HEK293 (cell line): Measurements from ENCODE around the gene CASP2.

Source experiments
- CTCF ChIA-PET: fragments of 350-600 bp; formaldehyde crosslinking; extraction: SDS; loops from one replicate; lab custom pipeline; 2021; ENCODE audit warnings: antibody characterized with exemption; lab: Yijun Ruan, JAX
- POLR2A ChIA-PET: fragments of 300-600 bp; formaldehyde crosslinking; extraction: SDS; loops from one replicate; lab custom pipeline; 2020; ENCODE audit warnings: antibody characterized with exemption, inconsistent platforms; lab: Yijun Ruan, JAX
- H3K27ac ChIP-seq: fragments of 200-500 bp; sonication (Bioruptor generic); 2 replicates; pipeline ENCODE4 v1.5.1; 2014; ENCODE audit warnings: low read depth, low read length, control low read depth, inconsistent platforms; ENCODE audit errors: extremely low read depth
- H3K36me3 ChIP-seq, 2 experiments: fragments of 200-500 bp in 1 of 2; sonication (Bioruptor generic) in 1 of 2; 1 replicate in 1 of 2; 2 replicates in 1 of 2; pipeline ENCODE4 v1.5.1; 2014 to 2017; ENCODE audit warnings: inconsistent platforms in 2 of 2, low read length in 2 of 2; ENCODE audit not compliant: control insufficient read depth in 2 of 2, insufficient read depth in 1 of 2
- H3K4me1 ChIP-seq: fragments of 200-500 bp; sonication (Bioruptor generic); 2 replicates; pipeline ENCODE4 v1.5.1; 2014; ENCODE audit warnings: mild to moderate bottlenecking, low read length, inconsistent platforms; ENCODE audit not compliant: control insufficient read depth, insufficient read depth
- H3K4me3 ChIP-seq: 2 replicates; pipeline ENCODE4 v1.5.1; 2011; ENCODE audit warnings: low read depth, mild to moderate bottlenecking, control low read depth, low read length, moderate library complexity
- H3K9me3 ChIP-seq: fragments of 200-500 bp; sonication (Bioruptor generic); 2 replicates; pipeline ENCODE4 v1.5.1; 2014; ENCODE audit warnings: low read depth, low read length, inconsistent platforms; ENCODE audit not compliant: control insufficient read depth, insufficient read depth
- BCL11B ChIP-seq: fragments of 450-650 bp; formaldehyde crosslinking; IDR thresholded peaks from 2 replicates; pipeline ENCODE4 v1.5.1; 2016; ENCODE audit warnings: low read depth, missing biosample characterization, missing genetic modification characterization
- IKZF3 ChIP-seq: fragments of 450-650 bp; IDR thresholded peaks from 2 replicates; pipeline ENCODE4 v1.5.0; 2018; ENCODE audit warnings: missing biosample characterization, mild to moderate bottlenecking, missing genetic modification characterization, moderate library complexity
- KLF16 ChIP-seq: fragments of 450-650 bp; formaldehyde crosslinking; IDR thresholded peaks from 2 replicates; pipeline ENCODE4 v1.5.1; 2017; ENCODE audit warnings: missing biosample characterization, missing genetic modification characterization
- KLF8 ChIP-seq: fragments of 450-650 bp; formaldehyde crosslinking; IDR thresholded peaks from 2 replicates; pipeline ENCODE4 v1.5.1; 2016; ENCODE audit warnings: missing biosample characterization, missing genetic modification characterization
- OSR2 ChIP-seq: fragments of 450-650 bp; formaldehyde crosslinking; IDR thresholded peaks from 2 replicates; pipeline ENCODE4 v1.5.1; 2016; ENCODE audit warnings: missing biosample characterization, missing genetic modification characterization
- PATZ1 ChIP-seq: fragments of 450-650 bp; formaldehyde crosslinking; IDR thresholded peaks from 2 replicates; pipeline ENCODE4 v1.5.1; 2016; ENCODE audit warnings: missing biosample characterization, missing genetic modification characterization
- ZBTB48 ChIP-seq: fragments of 450-650 bp; formaldehyde crosslinking; IDR thresholded peaks from 2 replicates; pipeline ENCODE4 v1.5.1; 2016; ENCODE audit warnings: missing biosample characterization, missing genetic modification characterization
- ZFP3 ChIP-seq: fragments of 450-650 bp; formaldehyde crosslinking; IDR thresholded peaks from 2 replicates; pipeline ENCODE4 v1.5.1; 2016; ENCODE audit warnings: low read depth, missing biosample characterization, missing genetic modification characterization
- ZNF114 ChIP-seq: fragments of 450-650 bp; formaldehyde crosslinking; IDR thresholded peaks from 2 replicates; pipeline ENCODE4 v1.5.0; 2017; ENCODE audit warnings: missing biosample characterization, missing genetic modification characterization
- ZNF138 ChIP-seq: fragments of 450-650 bp; formaldehyde crosslinking; IDR thresholded peaks from 2 replicates; pipeline ENCODE4 v1.5.1; 2016; ENCODE audit warnings: missing biosample characterization, missing genetic modification characterization, borderline replicate concordance
- ZNF146 ChIP-seq: fragments of 450-650 bp; formaldehyde crosslinking; IDR thresholded peaks from 2 replicates; pipeline ENCODE4 v1.5.1; 2016; ENCODE audit warnings: missing biosample characterization, missing genetic modification characterization
- ZNF169 ChIP-seq: fragments of 450-650 bp; formaldehyde crosslinking; IDR thresholded peaks from 2 replicates; pipeline ENCODE4 v1.5.1; 2016; ENCODE audit warnings: missing biosample characterization, missing genetic modification characterization
- ZNF19 ChIP-seq: fragments of 450-650 bp; formaldehyde crosslinking; IDR thresholded peaks from 2 replicates; pipeline ENCODE4; 2016; ENCODE audit warnings: missing biosample characterization, missing genetic modification characterization, low read depth
- ZNF2 ChIP-seq: fragments of 450-650 bp; formaldehyde crosslinking; IDR thresholded peaks from 2 replicates; pipeline ENCODE4 v1.5.1; 2016; ENCODE audit warnings: missing biosample characterization, missing genetic modification characterization
- ZNF211 ChIP-seq: fragments of 450-650 bp; formaldehyde crosslinking; IDR thresholded peaks from 2 replicates; pipeline ENCODE4 v1.5.1; 2016; ENCODE audit warnings: low read depth, missing biosample characterization, missing genetic modification characterization
- ZNF23 ChIP-seq: fragments of 450-650 bp; formaldehyde crosslinking; IDR thresholded peaks from 2 replicates; pipeline ENCODE4 v1.5.1; 2016; ENCODE audit warnings: missing biosample characterization, missing genetic modification characterization, borderline replicate concordance
- ZNF248 ChIP-seq: fragments of 450-650 bp; formaldehyde crosslinking; IDR thresholded peaks from 2 replicates; pipeline ENCODE4 v1.5.1; 2017; ENCODE audit warnings: missing biosample characterization, missing genetic modification characterization
- ZNF394 ChIP-seq: fragments of 450-650 bp; formaldehyde crosslinking; IDR thresholded peaks from 2 replicates; pipeline ENCODE4 v1.5.1; 2016; ENCODE audit warnings: missing biosample characterization, missing genetic modification characterization, mild to moderate bottlenecking, moderate library complexity, borderline replicate concordance
- ZNF423 ChIP-seq: fragments of 450-650 bp; formaldehyde crosslinking; IDR thresholded peaks from 2 replicates; pipeline ENCODE4 v1.5.1; 2016; ENCODE audit warnings: missing biosample characterization, missing genetic modification characterization
- ZNF426 ChIP-seq: fragments of 450-650 bp; formaldehyde crosslinking; IDR thresholded peaks from 2 replicates; pipeline ENCODE4 v1.5.1; 2017; ENCODE audit warnings: missing biosample characterization, missing genetic modification characterization, mild to moderate bottlenecking, inconsistent platforms, moderate library complexity
- ZNF473 ChIP-seq: fragments of 450-650 bp; formaldehyde crosslinking; IDR thresholded peaks from 2 replicates; pipeline ENCODE4 v1.5.1; 2017; ENCODE audit warnings: missing biosample characterization, missing genetic modification characterization
- ZNF513 ChIP-seq: fragments of 450-650 bp; IDR thresholded peaks from 2 replicates; pipeline ENCODE4 v1.5.1; 2018; ENCODE audit warnings: missing biosample characterization, missing genetic modification characterization
- ZNF548 ChIP-seq: fragments of 450-650 bp; formaldehyde crosslinking; IDR thresholded peaks from 2 replicates; pipeline ENCODE4 v1.5.1; 2016; ENCODE audit warnings: missing biosample characterization, missing genetic modification characterization
- ZNF549 ChIP-seq: fragments of 450-650 bp; IDR thresholded peaks from 2 replicates; pipeline ENCODE4 v1.5.1; 2018; ENCODE audit warnings: missing biosample characterization, missing genetic modification characterization, mild to moderate bottlenecking, inconsistent platforms, moderate library complexity
- ZNF555 ChIP-seq: fragments of 450-650 bp; formaldehyde crosslinking; conservative IDR thresholded peaks from 2 replicates; pipeline ENCODE4 v1.5.1; 2017; ENCODE audit warnings: missing biosample characterization, mild to moderate bottlenecking, missing genetic modification characterization, inconsistent platforms
- ZNF610 ChIP-seq: fragments of 450-650 bp; formaldehyde crosslinking; IDR thresholded peaks from 2 replicates; pipeline ENCODE4 v1.5.1; 2016; ENCODE audit warnings: missing biosample characterization, missing genetic modification characterization, borderline replicate concordance
- ZNF626 ChIP-seq: fragments of 450-650 bp; sonication (Bioruptor Pico); formaldehyde crosslinking; IDR thresholded peaks from 2 replicates; pipeline ENCODE4 v1.5.1; 2018; ENCODE audit warnings: missing biosample characterization, missing genetic modification characterization, inconsistent platforms
- ZNF629 ChIP-seq: fragments of 450-650 bp; formaldehyde crosslinking; IDR thresholded peaks from 2 replicates; pipeline ENCODE4 v1.5.1; 2017; ENCODE audit warnings: missing biosample characterization, missing genetic modification characterization
- ZNF664 ChIP-seq: fragments of 450-650 bp; formaldehyde crosslinking; IDR thresholded peaks from 2 replicates; pipeline ENCODE4 v1.5.1; 2016; ENCODE audit warnings: missing biosample characterization, missing genetic modification characterization
- ZNF837 ChIP-seq: fragments of 450-650 bp; formaldehyde crosslinking; IDR thresholded peaks from 2 replicates; pipeline ENCODE4 v1.5.1; 2016; ENCODE audit warnings: missing biosample characterization, missing genetic modification characterization
- ZSCAN23 ChIP-seq: fragments of 450-650 bp; formaldehyde crosslinking; IDR thresholded peaks from 2 replicates; pipeline ENCODE4 v1.5.1; 2016; ENCODE audit warnings: missing biosample characterization, missing genetic modification characterization
- ZSCAN30 ChIP-seq: fragments of 450-650 bp; IDR thresholded peaks from 2 replicates; pipeline ENCODE4 v1.5.1; 2018; ENCODE audit warnings: missing biosample characterization, mild to moderate bottlenecking, missing genetic modification characterization, moderate library complexity

The CASP2 gene

GRCh38 chr7:143325240-143325639 lies 37.1 kb downstream of the CASP2 start (continued):
- no peak for TF ChIP-seq PATZ1 (tag by site-specific recombination)
- no peak for TF ChIP-seq ZNF394 (tag by site-specific recombination)
- no peak for TF ChIP-seq ZNF169 (tag by site-specific recombination)
- TF ChIP-seq ZNF114 (tag by site-specific recombination) = no peak
- TF ChIP-seq ZNF23 = no peak
- TF ChIP-seq IKZF3 (tag by site-specific recombination) = no peak

- ChIA-PET CTCF (interaction anchor here (0.6 to 1.2 kb wide), 4 partner anchors 17 to 434 kb away, joined by 3 to 8 read pairs (median 4); no protein-coding TSS in a partner anchor), POLR2A (no interaction called here)
- no peaks in the 10 kb centered on the region for H3K36me3 ChIP-seq
- no peaks in the 10 kb centered on the region for H3K9me3 ChIP-seq
- H3K27ac ChIP-seq = no peak overlapping the region
- no peak overlapping the region for H3K4me3 ChIP-seq
- no peaks in the 10 kb centered on the region for H3K4me1 ChIP-seq
- TF ChIP-seq ZNF19 (tag by site-specific recombination) = no peak
- no peak for TF ChIP-seq ZNF549 (tag by site-specific recombination)
- TF ChIP-seq ZNF114 (tag by site-specific recombination) = no peak
- no peak for TF ChIP-seq KLF16
- no peak for TF ChIP-seq ZNF629 (tag by site-specific recombination)
- no peak for TF ChIP-seq OSR2 (tag by site-specific recombination)
- TF ChIP-seq ZNF138 = no peak
- TF ChIP-seq ZNF423 (tag by site-specific recombination) = no peak
- no peak for TF ChIP-seq ZFP3 (tag by site-specific recombination)
- no peak for TF ChIP-seq ZNF513 (tag by site-specific recombination)
- TF ChIP-seq KLF8 = no peak
- TF ChIP-seq ZBTB48 (tag by site-specific recombination) = no peak
- no peak for TF ChIP-seq ZNF664
- no peak for TF ChIP-seq ZNF610 (tag by site-specific recombination)
Measured at GRCh38 chr7:143327903-143328302, 39.8 kb downstream of the CASP2 start.

- Histone ChIP-seq H3K4me3 (no peak overlapping the region), H3K27ac (no peak overlapping the region), H3K4me1 (no peaks in the 10 kb centered on the region), H3K36me3 (no peaks in the 10 kb centered on the region), H3K9me3 (no peaks in the 10 kb centered on the region)
- ChIA-PET POLR2A (no interaction called here), CTCF (no interaction called here)
- TF ChIP-seq BCL11B (tag by site-specific recombination) = no peak
- no peak for TF ChIP-seq ZNF555 (tag by site-specific recombination)
- TF ChIP-seq ZNF837 (tag by site-specific recombination) = no peak
- TF ChIP-seq ZFP3 (tag by site-specific recombination) = no peak
- TF ChIP-seq ZNF473 (tag by site-specific recombination) = no peak
- no peak for TF ChIP-seq ZSCAN30
- TF ChIP-seq ZNF2 (tag by site-specific recombination) = no peak
- no peak for TF ChIP-seq ZNF248 (tag by site-specific recombination)
- no peak for TF ChIP-seq ZSCAN23
- TF ChIP-seq ZNF548 (tag by site-specific recombination) = no peak
- TF ChIP-seq ZNF211 (tag by site-specific recombination) = no peak
- no peak for TF ChIP-seq ZNF549 (tag by site-specific recombination)
- no peak for TF ChIP-seq ZNF146
- TF ChIP-seq ZNF626 (tag by site-specific recombination) = no peak
- no peak for TF ChIP-seq ZNF426 (tag by site-specific recombination)
Measured at GRCh38 chr7:143329471-143330170, 41.5 kb downstream of the CASP2 start.
